ENCODE measurements around the gene ASTL.

DNA sequence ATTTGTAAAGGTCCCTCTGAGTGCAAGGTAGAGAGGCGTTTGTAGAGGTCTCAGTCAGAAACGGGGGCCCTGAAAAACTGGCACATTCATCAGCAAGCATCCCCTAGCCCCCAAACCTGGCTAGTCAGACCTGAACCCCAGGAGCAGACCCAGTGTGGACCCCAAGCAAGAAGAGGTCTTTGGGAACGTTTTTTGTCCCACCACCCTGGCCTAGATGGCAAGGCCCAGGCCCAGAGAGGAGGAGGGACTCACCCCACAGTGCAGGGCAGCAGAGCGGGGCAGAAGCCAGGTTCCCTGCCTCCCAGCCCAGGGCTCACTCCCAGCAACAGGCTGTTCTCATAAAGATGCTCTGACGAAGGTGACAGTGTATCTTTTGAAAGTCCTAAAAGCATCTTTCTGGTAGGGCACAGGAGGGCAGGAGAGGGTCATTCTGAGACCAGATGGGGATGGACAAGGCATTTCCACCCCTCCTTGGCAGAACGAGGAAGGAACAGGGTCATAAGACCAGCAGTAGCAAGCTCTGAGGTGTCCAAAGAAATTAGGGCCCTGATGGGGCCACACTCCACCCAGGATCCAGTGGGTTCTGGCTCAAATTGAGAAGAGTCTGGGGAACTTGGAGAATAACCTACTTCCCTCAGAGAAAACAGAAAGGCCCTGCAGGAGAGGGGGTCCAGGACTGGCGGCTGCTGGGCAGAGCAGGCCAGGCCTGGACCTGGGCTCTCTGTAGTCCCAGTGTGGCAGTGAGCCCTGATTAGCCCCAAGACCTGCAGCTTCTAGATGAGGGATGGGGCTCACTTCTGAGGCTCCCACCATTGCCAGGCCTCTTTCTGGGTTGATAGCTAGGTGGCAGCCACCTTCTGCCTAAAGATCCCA lies 40.1 kb downstream of the ASTL start:
- TF ChIP-seq ZFP36 (IDR thresholded peaks at IDR 0.05; ENCODE audit: low read depth, low read length, partially characterized antibody): no peak
- no peak for TF ChIP-seq MAFK (IDR thresholded peaks at IDR 0.05; ENCODE audit: low read length)
- TF ChIP-seq, protein P1, sequence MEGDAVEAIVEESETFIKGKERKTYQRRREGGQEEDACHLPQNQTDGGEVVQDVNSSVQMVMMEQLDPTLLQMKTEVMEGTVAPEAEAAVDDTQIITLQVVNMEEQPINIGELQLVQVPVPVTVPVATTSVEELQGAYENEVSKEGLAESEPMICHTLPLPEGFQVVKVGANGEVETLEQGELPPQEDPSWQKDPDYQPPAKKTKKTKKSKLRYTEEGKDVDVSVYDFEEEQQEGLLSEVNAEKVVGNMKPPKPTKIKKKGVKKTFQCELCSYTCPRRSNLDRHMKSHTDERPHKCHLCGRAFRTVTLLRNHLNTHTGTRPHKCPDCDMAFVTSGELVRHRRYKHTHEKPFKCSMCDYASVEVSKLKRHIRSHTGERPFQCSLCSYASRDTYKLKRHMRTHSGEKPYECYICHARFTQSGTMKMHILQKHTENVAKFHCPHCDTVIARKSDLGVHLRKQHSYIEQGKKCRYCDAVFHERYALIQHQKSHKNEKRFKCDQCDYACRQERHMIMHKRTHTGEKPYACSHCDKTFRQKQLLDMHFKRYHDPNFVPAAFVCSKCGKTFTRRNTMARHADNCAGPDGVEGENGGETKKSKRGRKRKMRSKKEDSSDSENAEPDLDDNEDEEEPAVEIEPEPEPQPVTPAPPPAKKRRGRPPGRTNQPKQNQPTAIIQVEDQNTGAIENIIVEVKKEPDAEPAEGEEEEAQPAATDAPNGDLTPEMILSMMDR (IDR thresholded peaks at IDR 0.05 in 2 of 3, conservative IDR thresholded peaks at IDR 0.05 in 1 of 3; ENCODE audit: insufficient read depth in 2 of 3, low read depth in 1 of 3, low read length in 3 of 3): no peak
- no peak for TF ChIP-seq PTRF (tag; IDR thresholded peaks at IDR 0.05)
- TF ChIP-seq, protein P2, sequence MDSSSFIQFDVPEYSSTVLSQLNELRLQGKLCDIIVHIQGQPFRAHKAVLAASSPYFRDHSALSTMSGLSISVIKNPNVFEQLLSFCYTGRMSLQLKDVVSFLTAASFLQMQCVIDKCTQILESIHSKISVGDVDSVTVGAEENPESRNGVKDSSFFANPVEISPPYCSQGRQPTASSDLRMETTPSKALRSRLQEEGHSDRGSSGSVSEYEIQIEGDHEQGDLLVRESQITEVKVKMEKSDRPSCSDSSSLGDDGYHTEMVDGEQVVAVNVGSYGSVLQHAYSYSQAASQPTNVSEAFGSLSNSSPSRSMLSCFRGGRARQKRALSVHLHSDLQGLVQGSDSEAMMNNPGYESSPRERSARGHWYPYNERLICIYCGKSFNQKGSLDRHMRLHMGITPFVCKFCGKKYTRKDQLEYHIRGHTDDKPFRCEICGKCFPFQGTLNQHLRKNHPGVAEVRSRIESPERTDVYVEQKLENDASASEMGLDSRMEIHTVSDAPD (CRISPR knock-in tag; IDR thresholded peaks at IDR 0.05): no peak
- TF ChIP-seq ZNF217 (CRISPR knock-in tag; IDR thresholded peaks at IDR 0.05): no peak
- no peak for TF ChIP-seq KDM2B (CRISPR knock-in tag; IDR thresholded peaks at IDR 0.05)
- TF ChIP-seq, protein P3, sequence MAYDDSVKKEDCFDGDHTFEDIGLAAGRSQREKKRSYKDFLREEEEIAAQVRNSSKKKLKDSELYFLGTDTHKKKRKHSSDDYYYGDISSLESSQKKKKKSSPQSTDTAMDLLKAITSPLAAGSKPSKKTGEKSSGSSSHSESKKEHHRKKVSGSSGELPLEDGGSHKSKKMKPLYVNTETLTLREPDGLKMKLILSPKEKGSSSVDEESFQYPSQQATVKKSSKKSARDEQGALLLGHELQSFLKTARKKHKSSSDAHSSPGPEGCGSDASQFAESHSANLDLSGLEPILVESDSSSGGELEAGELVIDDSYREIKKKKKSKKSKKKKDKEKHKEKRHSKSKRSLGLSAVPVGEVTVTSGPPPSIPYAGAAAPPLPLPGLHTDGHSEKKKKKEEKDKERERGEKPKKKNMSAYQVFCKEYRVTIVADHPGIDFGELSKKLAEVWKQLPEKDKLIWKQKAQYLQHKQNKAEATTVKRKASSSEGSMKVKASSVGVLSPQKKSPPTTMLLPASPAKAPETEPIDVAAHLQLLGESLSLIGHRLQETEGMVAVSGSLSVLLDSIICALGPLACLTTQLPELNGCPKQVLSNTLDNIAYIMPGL (CRISPR knock-in tag; IDR thresholded peaks at IDR 0.05): no peak
